ENCODE data around the gene PSME1. TPM values are rescaled to one million over a fixed set of nuclear protein-coding genes. Genes with fewer than 3 reads are reported as not detected.

PSME1 gene
- polyA plus RNA-seq, 1 donor from 2014 or later, result 55.8 TPM

DNA sequence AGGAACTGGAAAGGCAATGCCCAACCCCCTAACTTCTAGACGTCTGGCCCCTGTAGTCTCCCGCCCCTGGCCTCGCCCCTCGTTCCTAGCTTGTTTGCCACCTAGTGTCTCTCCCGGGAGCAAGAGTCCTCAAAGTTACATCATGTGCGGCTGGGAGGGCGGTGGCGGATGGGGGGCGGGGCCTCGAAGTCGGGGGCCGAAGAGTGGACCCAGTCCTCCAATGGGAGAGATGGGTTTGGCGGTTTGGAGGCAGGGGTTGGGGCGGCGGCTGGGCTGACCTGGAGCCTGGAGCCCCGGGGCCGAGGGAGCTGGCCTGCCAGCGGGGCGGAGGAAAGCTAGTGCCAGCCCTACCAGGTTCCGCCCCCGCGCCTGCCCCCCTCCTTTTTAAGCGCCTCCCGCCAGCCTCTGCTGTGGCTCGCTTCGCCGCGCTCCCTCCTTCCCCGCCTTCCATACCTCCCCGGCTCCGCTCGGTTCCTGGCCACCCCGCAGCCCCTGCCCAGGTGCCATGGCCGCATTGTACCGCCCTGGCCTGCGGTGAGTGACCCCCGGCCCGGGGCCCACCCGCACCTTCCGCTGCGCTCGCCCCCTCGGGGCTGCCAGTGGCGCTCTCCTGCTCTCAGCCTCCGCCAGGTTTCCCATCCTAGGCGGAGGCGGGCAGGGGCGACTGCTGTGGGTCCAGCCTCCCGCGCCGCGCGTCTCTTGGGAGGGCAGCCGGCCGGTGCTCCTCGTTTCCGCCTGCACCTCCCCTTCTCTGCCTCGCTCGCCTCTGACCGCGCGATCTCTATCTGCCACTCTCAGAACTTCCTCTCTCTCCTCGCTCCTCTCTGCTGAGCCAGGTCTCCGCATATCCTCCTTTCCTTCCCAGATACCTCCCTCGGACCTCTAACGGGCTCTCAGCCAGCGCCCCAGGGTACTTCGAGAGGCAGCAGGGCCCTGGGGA lies 41.8 kb upstream of the PSME1 start, which contains the start of gene PCK2:
PCK2 (plus strand) TSS at position 411 of the 940 bp plus-strand sequence; CDS start at position 506, 95 bp downstream.
- no peak for TF ChIP-seq TAF1 (IDR thresholded peaks at IDR 0.05; ENCODE audit: low read depth)
- TF ChIP-seq, protein P1, sequence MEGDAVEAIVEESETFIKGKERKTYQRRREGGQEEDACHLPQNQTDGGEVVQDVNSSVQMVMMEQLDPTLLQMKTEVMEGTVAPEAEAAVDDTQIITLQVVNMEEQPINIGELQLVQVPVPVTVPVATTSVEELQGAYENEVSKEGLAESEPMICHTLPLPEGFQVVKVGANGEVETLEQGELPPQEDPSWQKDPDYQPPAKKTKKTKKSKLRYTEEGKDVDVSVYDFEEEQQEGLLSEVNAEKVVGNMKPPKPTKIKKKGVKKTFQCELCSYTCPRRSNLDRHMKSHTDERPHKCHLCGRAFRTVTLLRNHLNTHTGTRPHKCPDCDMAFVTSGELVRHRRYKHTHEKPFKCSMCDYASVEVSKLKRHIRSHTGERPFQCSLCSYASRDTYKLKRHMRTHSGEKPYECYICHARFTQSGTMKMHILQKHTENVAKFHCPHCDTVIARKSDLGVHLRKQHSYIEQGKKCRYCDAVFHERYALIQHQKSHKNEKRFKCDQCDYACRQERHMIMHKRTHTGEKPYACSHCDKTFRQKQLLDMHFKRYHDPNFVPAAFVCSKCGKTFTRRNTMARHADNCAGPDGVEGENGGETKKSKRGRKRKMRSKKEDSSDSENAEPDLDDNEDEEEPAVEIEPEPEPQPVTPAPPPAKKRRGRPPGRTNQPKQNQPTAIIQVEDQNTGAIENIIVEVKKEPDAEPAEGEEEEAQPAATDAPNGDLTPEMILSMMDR (IDR thresholded peaks at IDR 0.05; ENCODE audit: poor library complexity, severe bottlenecking), result peak; percentile 44
- TF ChIP-seq, protein P2, sequence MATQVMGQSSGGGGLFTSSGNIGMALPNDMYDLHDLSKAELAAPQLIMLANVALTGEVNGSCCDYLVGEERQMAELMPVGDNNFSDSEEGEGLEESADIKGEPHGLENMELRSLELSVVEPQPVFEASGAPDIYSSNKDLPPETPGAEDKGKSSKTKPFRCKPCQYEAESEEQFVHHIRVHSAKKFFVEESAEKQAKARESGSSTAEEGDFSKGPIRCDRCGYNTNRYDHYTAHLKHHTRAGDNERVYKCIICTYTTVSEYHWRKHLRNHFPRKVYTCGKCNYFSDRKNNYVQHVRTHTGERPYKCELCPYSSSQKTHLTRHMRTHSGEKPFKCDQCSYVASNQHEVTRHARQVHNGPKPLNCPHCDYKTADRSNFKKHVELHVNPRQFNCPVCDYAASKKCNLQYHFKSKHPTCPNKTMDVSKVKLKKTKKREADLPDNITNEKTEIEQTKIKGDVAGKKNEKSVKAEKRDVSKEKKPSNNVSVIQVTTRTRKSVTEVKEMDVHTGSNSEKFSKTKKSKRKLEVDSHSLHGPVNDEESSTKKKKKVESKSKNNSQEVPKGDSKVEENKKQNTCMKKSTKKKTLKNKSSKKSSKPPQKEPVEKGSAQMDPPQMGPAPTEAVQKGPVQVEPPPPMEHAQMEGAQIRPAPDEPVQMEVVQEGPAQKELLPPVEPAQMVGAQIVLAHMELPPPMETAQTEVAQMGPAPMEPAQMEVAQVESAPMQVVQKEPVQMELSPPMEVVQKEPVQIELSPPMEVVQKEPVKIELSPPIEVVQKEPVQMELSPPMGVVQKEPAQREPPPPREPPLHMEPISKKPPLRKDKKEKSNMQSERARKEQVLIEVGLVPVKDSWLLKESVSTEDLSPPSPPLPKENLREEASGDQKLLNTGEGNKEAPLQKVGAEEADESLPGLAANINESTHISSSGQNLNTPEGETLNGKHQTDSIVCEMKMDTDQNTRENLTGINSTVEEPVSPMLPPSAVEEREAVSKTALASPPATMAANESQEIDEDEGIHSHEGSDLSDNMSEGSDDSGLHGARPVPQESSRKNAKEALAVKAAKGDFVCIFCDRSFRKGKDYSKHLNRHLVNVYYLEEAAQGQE (IDR thresholded peaks at IDR 0.05; ENCODE audit: borderline replicate concordance), result peak; percentile 36
- peak; percentile 43 for TF ChIP-seq SMC3 (conservative IDR thresholded peaks at IDR 0.05; ENCODE audit: poor library complexity)
- TF ChIP-seq RAD21 (conservative IDR thresholded peaks at IDR 0.05), result peak; percentile 18
- no peak for TF ChIP-seq POLR2AphosphoS5 (IDR thresholded peaks at IDR 0.05)
- no peak for TF ChIP-seq EZH2 (IDR thresholded peaks at IDR 0.05; ENCODE audit: borderline replicate concordance, insufficient read depth, low read length, poor library complexity, severe bottlenecking)
- no peak for TF ChIP-seq EP300 (conservative IDR thresholded peaks at IDR 0.05; ENCODE audit: poor library complexity, severe bottlenecking)
- peak; percentile 24 for TF ChIP-seq MXI1 (conservative IDR thresholded peaks at IDR 0.05; ENCODE audit: poor library complexity, severe bottlenecking)
- peak within 1 kb of the TSS; percentile 73 for H3K4me3 ChIP-seq (ENCODE audit: low read length)
- peak within 1 kb of the TSS; percentile 60 for H3K9ac ChIP-seq (ENCODE audit: low read length)
- H3K79me2 ChIP-seq (replicated peaks; ENCODE audit: insufficient read depth, low read length), result no peaks in the 10 kb centered on the region
- no peaks in the 10 kb centered on the region for H3K36me3 ChIP-seq (ENCODE audit: insufficient read depth, low read length)
- H3F3A ChIP-seq (ENCODE audit: insufficient read depth, low read length, poor library complexity, severe bottlenecking), result no peaks in the 10 kb centered on the region
- H4K20me1 ChIP-seq (ENCODE audit: insufficient read depth), result no peaks in the 10 kb centered on the region
- H3K9me2 ChIP-seq (ENCODE audit: insufficient read depth, low read length), result no peaks in the 10 kb centered on the region
- peaks cover 16% of the 10 kb centered on the region for H3K27me3 ChIP-seq (ENCODE audit: insufficient read depth, low read depth, low read length)
- H3K4me2 ChIP-seq (ENCODE audit: low read length), result no peak within 1 kb of the TSS
- no peaks in the 10 kb centered on the region for H3K9me3 ChIP-seq (ENCODE audit: low read length)
- peak within 1 kb of the TSS; percentile 40 for H2AFZ ChIP-seq (ENCODE audit: low read depth, low read length)
- H3K27ac ChIP-seq (ENCODE audit: low read length), result peak within 1 kb of the TSS; percentile 20

DNA sequence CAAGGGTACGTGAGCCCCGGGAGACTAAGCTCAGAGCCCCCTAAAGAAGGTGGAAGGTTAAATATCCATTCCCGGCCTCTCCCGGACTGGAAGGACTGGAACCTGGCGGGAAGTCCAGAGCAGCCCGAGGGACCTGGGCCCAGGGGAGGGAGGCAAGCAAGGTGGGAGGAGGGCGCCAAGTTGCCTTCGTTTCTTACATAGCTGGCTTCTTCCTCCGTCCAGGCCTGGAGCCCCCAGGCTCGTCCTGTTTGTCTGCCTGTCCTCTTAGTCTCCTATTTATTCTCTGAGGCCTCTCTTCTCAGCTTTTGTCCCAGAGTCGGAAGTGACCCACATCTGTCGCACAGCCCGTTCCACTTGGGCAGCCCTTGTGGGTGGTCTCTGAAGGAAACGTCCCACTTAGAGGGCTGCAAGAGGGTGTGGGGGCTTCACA lies 41.1 kb upstream of the PSME1 start:
- Histone ChIP-seq H4K20me1 (ENCODE audit: insufficient read depth) (no peaks in the 10 kb centered on the region), H3K9ac (ENCODE audit: low read length) (peak overlapping the region; percentile 60), H3K9me2 (ENCODE audit: insufficient read depth, low read length) (no peaks in the 10 kb centered on the region), H3K9me3 (ENCODE audit: low read length) (no peaks in the 10 kb centered on the region), H3K27me3 (ENCODE audit: insufficient read depth, low read depth, low read length) (peaks cover 16% of the 10 kb centered on the region), H3F3A (ENCODE audit: insufficient read depth, low read length, poor library complexity, severe bottlenecking) (no peaks in the 10 kb centered on the region), H3K4me2 (ENCODE audit: low read length) (no peak overlapping the region), H3K36me3 (ENCODE audit: insufficient read depth, low read length) (no peaks in the 10 kb centered on the region), H2AFZ (ENCODE audit: low read depth, low read length) (no peak overlapping the region), H3K27ac (ENCODE audit: low read length) (no peak overlapping the region), H3K79me2 (replicated peaks; ENCODE audit: insufficient read depth, low read length) (no peaks in the 10 kb centered on the region), H3K4me3 (ENCODE audit: low read length) (peak overlapping the region; percentile 73)
- TF ChIP-seq EP300 (conservative IDR thresholded peaks at IDR 0.05; ENCODE audit: poor library complexity, severe bottlenecking) (no peak), MXI1 (conservative IDR thresholded peaks at IDR 0.05; ENCODE audit: poor library complexity, severe bottlenecking) (no peak), TAF1 (IDR thresholded peaks at IDR 0.05; ENCODE audit: low read depth) (no peak), EZH2 (IDR thresholded peaks at IDR 0.05; ENCODE audit: borderline replicate concordance, insufficient read depth, low read length, poor library complexity, severe bottlenecking) (no peak), SMC3 (conservative IDR thresholded peaks at IDR 0.05; ENCODE audit: poor library complexity) (no peak), POLR2AphosphoS5 (IDR thresholded peaks at IDR 0.05) (no peak), RAD21 (conservative IDR thresholded peaks at IDR 0.05) (no peak)
- TF ChIP-seq, protein P1 (IDR thresholded peaks at IDR 0.05; ENCODE audit: poor library complexity, severe bottlenecking), result no peak
- TF ChIP-seq, protein P2 (IDR thresholded peaks at IDR 0.05; ENCODE audit: borderline replicate concordance), result no peak

All from neural cell (in vitro differentiated cells).